GM12873 (cell line): ENCODE results near the gene COQ2.

Experiments
- TF ChIP-seq, protein P1 (sequence below): IDR thresholded peaks from 2 replicates; pipeline ENCODE4 v1.5.1; 2012; ENCODE audit warnings: low read depth, mild to moderate bottlenecking, moderate library complexity, low read length, control low read depth; ENCODE audit not compliant: insufficient read depth; ENCODE audit errors: missing control alignments

The COQ2 gene

DNA sequence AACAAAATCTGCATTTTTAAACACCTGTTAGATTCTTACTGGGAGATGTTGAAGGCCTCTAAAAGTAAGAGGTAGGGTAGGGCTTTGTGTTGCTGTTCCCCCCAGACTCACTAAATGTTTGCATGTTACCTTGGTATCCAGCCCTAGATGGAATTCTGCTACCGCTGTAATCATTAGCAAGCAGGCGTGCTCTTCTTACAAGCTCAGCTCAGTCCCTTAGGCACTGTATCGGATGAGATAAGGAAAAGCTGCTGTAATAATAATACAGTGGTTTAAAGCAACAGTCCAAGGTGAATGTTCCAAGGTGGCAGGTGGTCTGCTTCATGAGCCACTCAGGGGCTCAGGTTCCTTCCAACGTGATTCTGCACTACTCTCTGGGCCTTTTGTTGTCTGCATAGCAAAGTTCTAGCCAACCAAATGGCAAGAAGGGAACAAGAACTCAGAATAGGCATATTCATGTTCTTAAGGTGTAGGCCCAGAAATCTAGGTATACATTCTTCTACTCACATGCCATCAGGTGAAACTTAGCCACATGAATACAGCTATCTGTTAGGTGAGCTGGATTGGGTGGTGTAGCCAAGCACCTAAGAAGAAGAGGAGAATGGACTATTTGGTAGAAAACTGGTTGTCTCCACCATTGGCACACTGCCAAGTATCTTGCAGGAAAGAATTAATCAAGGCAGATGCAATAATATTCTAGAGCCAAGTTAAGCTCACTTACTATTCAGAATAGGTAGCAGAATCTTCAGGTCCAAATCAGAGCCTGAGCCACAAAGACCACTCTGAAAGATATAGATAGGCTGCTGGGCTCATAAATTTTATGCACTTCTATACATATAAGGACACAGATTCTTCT lies 46.0 kb downstream of the COQ2 start:
- TF ChIP-seq, protein P1, sequence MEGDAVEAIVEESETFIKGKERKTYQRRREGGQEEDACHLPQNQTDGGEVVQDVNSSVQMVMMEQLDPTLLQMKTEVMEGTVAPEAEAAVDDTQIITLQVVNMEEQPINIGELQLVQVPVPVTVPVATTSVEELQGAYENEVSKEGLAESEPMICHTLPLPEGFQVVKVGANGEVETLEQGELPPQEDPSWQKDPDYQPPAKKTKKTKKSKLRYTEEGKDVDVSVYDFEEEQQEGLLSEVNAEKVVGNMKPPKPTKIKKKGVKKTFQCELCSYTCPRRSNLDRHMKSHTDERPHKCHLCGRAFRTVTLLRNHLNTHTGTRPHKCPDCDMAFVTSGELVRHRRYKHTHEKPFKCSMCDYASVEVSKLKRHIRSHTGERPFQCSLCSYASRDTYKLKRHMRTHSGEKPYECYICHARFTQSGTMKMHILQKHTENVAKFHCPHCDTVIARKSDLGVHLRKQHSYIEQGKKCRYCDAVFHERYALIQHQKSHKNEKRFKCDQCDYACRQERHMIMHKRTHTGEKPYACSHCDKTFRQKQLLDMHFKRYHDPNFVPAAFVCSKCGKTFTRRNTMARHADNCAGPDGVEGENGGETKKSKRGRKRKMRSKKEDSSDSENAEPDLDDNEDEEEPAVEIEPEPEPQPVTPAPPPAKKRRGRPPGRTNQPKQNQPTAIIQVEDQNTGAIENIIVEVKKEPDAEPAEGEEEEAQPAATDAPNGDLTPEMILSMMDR = no peak

DNA sequence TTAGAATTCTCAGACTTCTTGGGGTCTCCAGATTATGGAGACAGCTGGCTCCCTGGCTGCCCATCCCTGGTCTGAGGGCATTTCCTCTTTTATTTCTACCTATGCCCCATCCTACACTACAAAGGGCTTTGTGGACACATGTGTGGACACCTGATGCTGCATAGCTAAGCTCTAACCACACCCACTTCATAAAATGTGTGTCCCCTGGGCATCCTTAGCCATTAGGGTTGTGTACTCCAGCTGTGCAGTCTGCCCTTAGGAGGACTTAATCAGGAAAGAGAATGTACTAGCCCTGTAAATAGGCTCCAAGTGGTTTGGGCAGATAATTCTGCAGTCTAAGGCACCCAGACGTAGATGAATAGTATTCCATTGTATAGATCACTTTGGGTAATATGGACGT lies 47.0 kb downstream of the COQ2 start:
- TF ChIP-seq, protein P1 = no peak

DNA sequence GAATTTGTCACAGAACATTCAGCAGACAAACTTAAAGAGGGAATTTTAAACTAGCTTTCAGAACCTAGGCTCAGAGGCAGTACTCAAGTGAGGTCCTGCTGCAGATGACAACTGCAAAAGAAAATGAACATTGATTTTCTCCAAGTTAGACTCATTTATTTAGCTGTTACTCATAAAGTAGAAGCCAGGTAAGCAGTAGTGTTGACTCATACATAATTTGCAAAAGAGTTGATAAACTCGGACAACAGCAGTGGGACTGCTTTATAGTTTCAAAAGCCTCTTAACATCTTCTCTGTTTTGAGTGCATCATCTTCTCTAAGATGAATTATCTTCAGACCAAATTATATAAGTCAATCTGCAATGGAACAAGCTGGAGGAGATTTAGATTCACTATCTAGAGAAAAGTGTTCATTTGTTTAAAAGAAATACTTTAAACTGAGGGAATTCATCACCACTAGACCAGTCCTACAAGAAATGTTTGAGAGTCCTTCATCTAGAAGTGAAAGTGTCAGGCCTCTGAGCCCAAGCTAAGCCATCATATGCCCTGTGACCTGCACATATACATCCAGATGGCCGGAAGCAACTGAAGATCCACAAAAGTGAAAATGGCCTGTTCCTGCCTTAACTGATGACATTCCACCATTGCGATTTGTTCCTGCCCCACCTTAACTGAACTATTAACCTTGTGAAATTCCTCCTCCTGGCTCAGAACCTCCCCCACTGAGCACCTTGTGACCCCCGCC lies 49.5 kb downstream of the COQ2 start:
- TF ChIP-seq, protein P1 = no peak

- TF ChIP-seq, protein P1 = no peak
Measured at GRCh38 chr4:83232082-83232481, 52.5 kb downstream of the COQ2 start.

DNA sequence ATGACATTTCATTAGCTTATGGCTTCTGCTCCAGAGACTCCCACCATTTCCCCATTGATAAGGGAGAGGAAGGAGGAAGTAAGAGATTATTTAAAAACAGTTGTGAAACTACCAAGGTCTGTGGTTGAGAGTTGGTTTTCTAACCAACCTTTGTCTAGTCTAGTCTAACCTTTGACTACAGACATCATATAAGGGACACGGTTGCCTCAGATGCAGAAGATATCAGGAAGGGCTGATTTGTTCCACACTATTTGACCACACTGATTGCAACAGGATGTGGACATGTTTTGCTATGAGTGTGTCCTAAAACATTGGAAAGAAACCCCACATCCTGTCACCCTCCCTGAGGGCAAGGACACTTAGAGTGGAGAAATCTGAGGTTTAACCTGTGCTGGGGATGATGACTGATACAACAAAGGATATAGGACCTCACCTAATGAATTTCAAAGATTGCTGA lies 53.0 kb downstream of the COQ2 start:
- TF ChIP-seq, protein P1 = no peak

GRCh38 chr4:83230928-83231327 lies 53.7 kb downstream of the COQ2 start:
- TF ChIP-seq, protein P1 = no peak

DNA sequence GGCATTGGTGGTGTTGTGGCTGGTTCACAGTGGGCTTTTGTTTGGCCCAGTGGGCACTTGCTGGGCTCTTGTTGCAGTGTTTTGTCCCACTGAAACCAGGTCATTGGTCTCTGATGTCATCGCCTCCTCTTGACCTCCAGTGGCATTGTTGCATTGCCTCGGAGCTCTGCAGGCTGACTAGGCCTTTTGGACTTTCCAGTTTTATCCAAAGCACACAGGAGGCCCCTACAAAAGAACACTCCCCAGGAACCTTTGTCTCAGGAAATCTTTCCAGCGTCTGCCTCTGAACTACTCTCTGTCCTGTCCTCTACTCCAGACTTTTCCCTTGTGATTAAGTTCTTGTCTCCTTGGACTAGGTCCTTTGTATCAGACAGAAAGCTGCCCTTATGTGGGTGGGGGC lies 54.8 kb downstream of the COQ2 start:
- TF ChIP-seq, protein P1 = no peak
